Astrocyte (in vitro differentiated cells and primary cell): ENCODE measurements around the gene DACT3. TPM values are rescaled to one million over a fixed set of nuclear protein-coding genes. Genes with fewer than 3 reads are reported as not detected.

Experiments used
- DNase-seq: peaks from one replicate; pipeline ENCODE4 v3.0.0-alpha.2; 2010; ENCODE audit warnings: low read depth
- FAIRE-seq: peaks from 2 replicates; lab custom pipeline; 2011; peaks lifted over from hg19 to GRCh38; lab: Jason Lieb, UNC
- H2AFZ ChIP-seq: 2 replicates; pipeline ENCODE4 v1.6.0; 2012; ENCODE audit warnings: low read depth, low read length, inconsistent platforms
- H3K27ac ChIP-seq: 2 replicates; pipeline ENCODE4 v1.5.1; 2011; ENCODE audit warnings: low read depth, low read length, inconsistent platforms
- H3K27me3 ChIP-seq: 2 replicates; pipeline ENCODE4 v1.6.0; 2011; ENCODE audit warnings: low read length, inconsistent platforms; ENCODE audit not compliant: insufficient read depth
- H3K36me3 ChIP-seq: 2 replicates; pipeline ENCODE4 v1.5.1; 2011; ENCODE audit warnings: low read length, inconsistent platforms; ENCODE audit not compliant: insufficient read depth
- H3K4me1 ChIP-seq: 2 replicates; pipeline ENCODE4 v1.5.1; 2011; ENCODE audit warnings: low read length, inconsistent platforms; ENCODE audit not compliant: insufficient read depth
- H3K4me2 ChIP-seq: 2 replicates; pipeline ENCODE4 v1.6.0; 2012; ENCODE audit warnings: low read length, inconsistent platforms
- H3K4me3 ChIP-seq: 2 replicates; pipeline ENCODE4 v1.5.1; 2011; ENCODE audit warnings: low read depth, mild to moderate bottlenecking, low read length, inconsistent platforms; ENCODE audit not compliant: insufficient read depth
- H3K79me2 ChIP-seq: 2 replicates; pipeline ENCODE4 v1.6.0; 2012; ENCODE audit warnings: mild to moderate bottlenecking, low read length, inconsistent platforms; ENCODE audit not compliant: insufficient read depth
- H3K9ac ChIP-seq: 2 replicates; pipeline ENCODE4 v1.6.0; 2012; ENCODE audit warnings: mild to moderate bottlenecking, low read length, inconsistent platforms
- H3K9me3 ChIP-seq: 2 replicates; pipeline ENCODE4 v1.5.1; 2012; ENCODE audit warnings: low read depth, mild to moderate bottlenecking, low read length, inconsistent platforms; ENCODE audit not compliant: insufficient read depth
- H4K20me1 ChIP-seq: 2 replicates; pipeline ENCODE4 v1.6.0; 2012; ENCODE audit warnings: low read length, inconsistent platforms; ENCODE audit not compliant: insufficient read depth
- H3K27ac Mint-ChIP-seq: one replicate; pipeline ENCODE4 v1.8.0; 2021; ENCODE audit warnings: mild to moderate bottlenecking, mixed read lengths; ENCODE audit not compliant: unreplicated experiment
- H3K27me3 Mint-ChIP-seq: one replicate; pipeline ENCODE4 v1.8.0; 2021; ENCODE audit warnings: low read depth, mixed read lengths; ENCODE audit not compliant: unreplicated experiment
- H3K36me3 Mint-ChIP-seq: one replicate; pipeline ENCODE4 v1.8.0; 2021; ENCODE audit warnings: low read depth, mixed read lengths; ENCODE audit not compliant: unreplicated experiment
- H3K4me1 Mint-ChIP-seq: one replicate; pipeline ENCODE4 v1.8.0; 2021; ENCODE audit warnings: low read depth, mixed read lengths; ENCODE audit not compliant: unreplicated experiment
- H3K4me3 Mint-ChIP-seq: one replicate; pipeline ENCODE4 v1.8.0; 2021; ENCODE audit warnings: mild to moderate bottlenecking, moderate library complexity, mixed read lengths; ENCODE audit not compliant: unreplicated experiment
- H3K9me3 Mint-ChIP-seq: one replicate; pipeline ENCODE4 v1.8.0; 2021; ENCODE audit warnings: mild to moderate bottlenecking, mixed read lengths; ENCODE audit not compliant: unreplicated experiment
- EZH2 ChIP-seq: IDR thresholded peaks from 2 replicates; pipeline ENCODE4 v1.6.1; 2012; ENCODE audit warnings: mild to moderate bottlenecking, low read length, inconsistent platforms; ENCODE audit not compliant: insufficient read depth
- total RNA-seq: library from RNA; stranded (reverse); gene quantifications from 2 replicates; pipeline ENCODE4 v1.2.1, GENCODE V29; 2021
- TF ChIP-seq, protein P1 (sequence below): IDR thresholded peaks from 2 replicates; pipeline ENCODE4 v1.5.1; 2011; ENCODE audit warnings: low read depth, mild to moderate bottlenecking, inconsistent platforms, low read length, moderate library complexity; ENCODE audit not compliant: insufficient read depth

Gene DACT3
- total RNA-seq, 1 donor from 2014 or later: 19.8 TPM

DNA sequence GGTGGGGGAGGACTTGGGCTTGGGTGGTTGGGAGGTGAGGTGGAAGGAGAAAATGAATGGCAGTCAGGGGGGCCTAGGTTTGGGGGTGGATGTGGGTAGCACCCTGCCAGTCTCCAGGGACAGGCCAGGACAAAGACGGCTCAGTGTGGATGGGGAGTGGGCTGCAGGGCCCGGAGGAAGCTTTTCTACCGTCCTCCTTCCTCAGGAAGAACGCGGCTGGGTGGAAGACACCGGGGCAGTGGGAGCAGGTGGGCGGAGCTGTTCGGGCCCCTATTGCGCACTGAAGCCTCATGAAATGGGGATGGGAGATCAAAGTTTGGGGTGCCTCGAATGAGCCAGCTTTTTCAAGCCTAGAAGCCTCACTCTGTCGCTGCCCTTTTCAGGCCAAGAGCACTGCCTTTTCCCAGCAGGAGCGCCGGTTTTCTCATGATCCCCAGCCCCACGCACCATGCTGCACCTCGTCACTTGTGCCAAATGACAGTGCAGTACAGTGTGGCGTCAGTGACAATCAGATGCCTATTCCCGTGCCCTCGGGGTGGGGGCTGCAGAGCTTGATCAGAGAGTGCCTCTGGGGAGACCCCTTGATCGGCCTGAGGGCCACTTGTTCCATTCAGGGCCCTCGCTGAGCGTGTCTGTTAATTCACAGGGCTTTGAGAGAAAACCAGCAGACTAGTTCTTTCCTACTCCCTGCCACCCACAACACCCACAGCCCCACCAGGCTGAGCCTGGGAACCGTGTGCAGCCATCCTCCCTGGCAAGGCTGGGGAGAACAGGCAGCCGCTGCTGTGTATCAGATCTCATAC is 58.4 kb downstream of the DACT3 start:
- Mint-ChIP-seq H3K36me3 (peaks cover 15% of the 10 kb centered on the region), H3K4me1 (peaks cover 23% of the 10 kb centered on the region), H3K4me3 (peak overlapping the region; percentile 98), H3K27me3 (no peaks in the 10 kb centered on the region), H3K9me3 (no peaks in the 10 kb centered on the region), H3K27ac (peak overlapping the region; percentile 86)
- Histone ChIP-seq H3K79me2 (peaks cover 54% of the 10 kb centered on the region), H3K9ac (peak overlapping the region; percentile 100), H3K4me2 (peak overlapping the region; percentile 99), H3K27ac (no peak overlapping the region), H4K20me1 (peaks cover 57% of the 10 kb centered on the region), H3K4me1 (peaks cover 19% of the 10 kb centered on the region), H2AFZ (no peak overlapping the region), H3K4me3 (peak overlapping the region; percentile 89), H3K36me3 (peaks cover 17% of the 10 kb centered on the region), H3K9me3 (no peaks in the 10 kb centered on the region), H3K27me3 (no peaks in the 10 kb centered on the region)
- no peak for FAIRE-seq
- TF ChIP-seq, protein P1, sequence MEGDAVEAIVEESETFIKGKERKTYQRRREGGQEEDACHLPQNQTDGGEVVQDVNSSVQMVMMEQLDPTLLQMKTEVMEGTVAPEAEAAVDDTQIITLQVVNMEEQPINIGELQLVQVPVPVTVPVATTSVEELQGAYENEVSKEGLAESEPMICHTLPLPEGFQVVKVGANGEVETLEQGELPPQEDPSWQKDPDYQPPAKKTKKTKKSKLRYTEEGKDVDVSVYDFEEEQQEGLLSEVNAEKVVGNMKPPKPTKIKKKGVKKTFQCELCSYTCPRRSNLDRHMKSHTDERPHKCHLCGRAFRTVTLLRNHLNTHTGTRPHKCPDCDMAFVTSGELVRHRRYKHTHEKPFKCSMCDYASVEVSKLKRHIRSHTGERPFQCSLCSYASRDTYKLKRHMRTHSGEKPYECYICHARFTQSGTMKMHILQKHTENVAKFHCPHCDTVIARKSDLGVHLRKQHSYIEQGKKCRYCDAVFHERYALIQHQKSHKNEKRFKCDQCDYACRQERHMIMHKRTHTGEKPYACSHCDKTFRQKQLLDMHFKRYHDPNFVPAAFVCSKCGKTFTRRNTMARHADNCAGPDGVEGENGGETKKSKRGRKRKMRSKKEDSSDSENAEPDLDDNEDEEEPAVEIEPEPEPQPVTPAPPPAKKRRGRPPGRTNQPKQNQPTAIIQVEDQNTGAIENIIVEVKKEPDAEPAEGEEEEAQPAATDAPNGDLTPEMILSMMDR: no peak
- TF ChIP-seq EZH2: no peak
- no peak for DNase-seq

DNA sequence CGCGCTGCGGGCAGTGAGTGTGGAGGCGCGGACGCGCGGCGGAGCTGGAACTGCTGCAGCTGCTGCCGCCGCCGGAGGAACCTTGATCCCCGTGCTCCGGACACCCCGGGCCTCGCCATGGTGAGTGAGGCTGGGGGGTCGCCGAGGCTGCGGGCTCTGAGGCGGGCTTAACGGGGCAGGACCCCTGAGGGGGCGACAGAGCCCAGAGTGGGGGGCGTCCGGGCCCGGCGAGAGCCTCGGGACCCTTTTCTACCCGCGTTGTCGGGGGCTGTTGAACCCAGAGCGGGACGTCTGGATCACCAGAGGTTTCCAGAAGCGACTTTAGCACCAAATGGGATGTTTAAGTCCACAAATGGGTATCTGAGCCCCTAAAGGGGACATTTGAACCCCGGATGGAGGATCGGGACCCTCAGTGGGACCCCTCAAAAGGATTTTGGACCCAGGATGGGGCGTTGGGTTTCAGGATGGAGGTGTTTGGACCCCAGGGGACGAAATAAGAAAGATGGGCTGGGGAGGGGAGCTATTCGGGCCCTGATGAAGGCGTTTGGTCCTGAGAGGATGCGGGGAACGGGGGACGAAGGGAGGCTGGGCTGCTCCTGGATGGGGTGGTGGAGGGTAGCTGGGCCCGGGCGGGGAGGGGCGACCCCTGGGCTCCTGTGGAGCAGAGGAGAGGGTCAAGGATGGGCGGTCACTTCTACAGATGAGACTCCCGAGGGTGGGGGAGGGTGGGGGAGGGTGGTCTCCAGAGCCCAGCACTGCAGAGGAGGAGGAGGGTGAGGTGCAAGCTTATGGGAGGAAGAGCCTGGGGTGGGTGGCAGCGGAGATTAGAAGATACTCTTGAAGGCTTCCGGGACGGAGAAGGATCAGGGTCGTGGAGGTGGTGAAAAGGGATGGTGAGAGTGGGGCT is 59.4 kb downstream of the DACT3 start, which contains the start of gene CALM3:
TSS of gene CALM3 (plus strand) at position 13 of the 907 bp plus-strand sequence. CDS start at position 118, 105 bp downstream.
- FAIRE-seq (no peak), DNase-seq (no peak)
- peak within 1 kb of the TSS; percentile 100 for H3K27ac ChIP-seq
- H3K27me3 ChIP-seq: no peaks in the 10 kb centered on the region
- H3K27ac Mint-ChIP-seq: peak within 1 kb of the TSS; percentile 100
- no peaks in the 10 kb centered on the region for H3K9me3 ChIP-seq
- H2AFZ ChIP-seq: peak within 1 kb of the TSS; percentile 100
- H3K4me1 Mint-ChIP-seq: peaks cover 23% of the 10 kb centered on the region
- peak within 1 kb of the TSS; percentile 98 for H3K4me3 Mint-ChIP-seq
- H3K36me3 Mint-ChIP-seq: peaks cover 12% of the 10 kb centered on the region
- peak within 1 kb of the TSS; percentile 99 for H3K4me2 ChIP-seq
- peaks cover 47% of the 10 kb centered on the region for H4K20me1 ChIP-seq
- peak within 1 kb of the TSS; percentile 100 for H3K9ac ChIP-seq
- no peaks in the 10 kb centered on the region for H3K27me3 Mint-ChIP-seq
- peak within 1 kb of the TSS; percentile 89 for H3K4me3 ChIP-seq
- no peak for TF ChIP-seq EZH2
- TF ChIP-seq, protein P1: no peak
- peaks cover 19% of the 10 kb centered on the region for H3K4me1 ChIP-seq
- peaks cover 53% of the 10 kb centered on the region for H3K79me2 ChIP-seq
- peaks cover 10% of the 10 kb centered on the region for H3K36me3 ChIP-seq
- no peaks in the 10 kb centered on the region for H3K9me3 Mint-ChIP-seq
